ENCODE results near the gene SLC10A2. TPM values are rescaled to one million over a fixed set of nuclear protein-coding genes. Genes with fewer than 3 reads are reported as not detected.

Gene SLC10A2
- polyA plus RNA-seq, 1 experiment = not detected

DNA sequence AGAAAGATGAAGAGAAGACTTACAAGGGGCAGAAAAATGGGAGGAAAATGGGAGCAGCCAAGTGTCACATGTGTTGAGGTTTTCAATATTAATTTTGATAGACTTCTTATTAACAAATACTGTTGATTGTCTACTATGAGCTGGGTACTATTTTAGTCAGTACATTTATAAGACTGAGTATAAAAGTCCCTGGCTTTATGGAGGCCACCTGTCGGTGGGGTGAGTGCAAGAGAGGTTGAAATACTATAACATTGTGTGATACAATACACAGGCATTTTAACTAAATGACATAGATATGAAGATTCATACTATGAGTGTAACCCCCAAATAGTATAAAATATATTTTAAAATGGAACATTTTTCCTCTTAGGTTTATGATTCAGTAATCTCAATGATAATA, 29.9 kb downstream of the SLC10A2 start:
- H3K9me3 ChIP-seq (ENCODE audit: control insufficient read depth, insufficient read depth, low read length) = peaks cover 7% of the 10 kb centered on the region
- H3K27me3 ChIP-seq (ENCODE audit: control insufficient read depth, insufficient read depth, low read length) = no peaks in the 10 kb centered on the region
- POLR2A ChIA-PET = no interaction called here
- DNase-seq (ENCODE audit: low read depth, low spot score) = no peak
- H3K4me3 ChIP-seq (ENCODE audit: low read depth, low read length) = no peak overlapping the region
- TF ChIP-seq, protein P1, sequence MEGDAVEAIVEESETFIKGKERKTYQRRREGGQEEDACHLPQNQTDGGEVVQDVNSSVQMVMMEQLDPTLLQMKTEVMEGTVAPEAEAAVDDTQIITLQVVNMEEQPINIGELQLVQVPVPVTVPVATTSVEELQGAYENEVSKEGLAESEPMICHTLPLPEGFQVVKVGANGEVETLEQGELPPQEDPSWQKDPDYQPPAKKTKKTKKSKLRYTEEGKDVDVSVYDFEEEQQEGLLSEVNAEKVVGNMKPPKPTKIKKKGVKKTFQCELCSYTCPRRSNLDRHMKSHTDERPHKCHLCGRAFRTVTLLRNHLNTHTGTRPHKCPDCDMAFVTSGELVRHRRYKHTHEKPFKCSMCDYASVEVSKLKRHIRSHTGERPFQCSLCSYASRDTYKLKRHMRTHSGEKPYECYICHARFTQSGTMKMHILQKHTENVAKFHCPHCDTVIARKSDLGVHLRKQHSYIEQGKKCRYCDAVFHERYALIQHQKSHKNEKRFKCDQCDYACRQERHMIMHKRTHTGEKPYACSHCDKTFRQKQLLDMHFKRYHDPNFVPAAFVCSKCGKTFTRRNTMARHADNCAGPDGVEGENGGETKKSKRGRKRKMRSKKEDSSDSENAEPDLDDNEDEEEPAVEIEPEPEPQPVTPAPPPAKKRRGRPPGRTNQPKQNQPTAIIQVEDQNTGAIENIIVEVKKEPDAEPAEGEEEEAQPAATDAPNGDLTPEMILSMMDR (IDR thresholded peaks at IDR 0.05; ENCODE audit: low read depth, low read length) = no peak
- no peak overlapping the region for H3K27ac ChIP-seq (ENCODE audit: low read depth, low read length)
- CTCF ChIA-PET = no interaction called here

DNA sequence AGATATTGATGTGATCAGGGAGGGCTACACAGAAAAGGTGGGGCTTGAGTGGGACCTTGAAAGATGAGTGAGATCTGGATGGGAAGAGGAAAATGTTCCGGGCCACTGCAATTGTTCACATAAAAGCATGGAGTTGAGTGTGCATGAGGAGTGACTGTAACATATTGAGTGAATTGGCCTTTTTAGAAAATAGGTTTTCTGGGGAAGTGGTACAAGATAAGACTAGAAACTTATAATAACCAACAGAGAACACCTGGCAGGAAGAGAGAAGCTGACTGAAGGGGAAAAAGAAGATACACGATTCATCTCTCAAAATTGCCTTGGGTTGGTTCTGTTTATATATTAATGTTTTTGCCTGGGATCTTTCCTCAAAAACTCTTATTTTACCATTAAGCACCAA, 32.2 kb downstream of the SLC10A2 start:
- peaks cover 16% of the 10 kb centered on the region for H3K9me3 ChIP-seq (ENCODE audit: control insufficient read depth, insufficient read depth, low read length)
- ChIA-PET CTCF (no interaction called here), POLR2A (no interaction called here)
- TF ChIP-seq, protein P1 (IDR thresholded peaks at IDR 0.05; ENCODE audit: low read depth, low read length) = no peak
- H3K4me3 ChIP-seq (ENCODE audit: low read depth, low read length) = no peak overlapping the region
- no peaks in the 10 kb centered on the region for H3K27me3 ChIP-seq (ENCODE audit: control insufficient read depth, insufficient read depth, low read length)
- no peak for DNase-seq (ENCODE audit: low read depth, low spot score)
- H3K27ac ChIP-seq (ENCODE audit: low read depth, low read length) = no peak overlapping the region

DNA sequence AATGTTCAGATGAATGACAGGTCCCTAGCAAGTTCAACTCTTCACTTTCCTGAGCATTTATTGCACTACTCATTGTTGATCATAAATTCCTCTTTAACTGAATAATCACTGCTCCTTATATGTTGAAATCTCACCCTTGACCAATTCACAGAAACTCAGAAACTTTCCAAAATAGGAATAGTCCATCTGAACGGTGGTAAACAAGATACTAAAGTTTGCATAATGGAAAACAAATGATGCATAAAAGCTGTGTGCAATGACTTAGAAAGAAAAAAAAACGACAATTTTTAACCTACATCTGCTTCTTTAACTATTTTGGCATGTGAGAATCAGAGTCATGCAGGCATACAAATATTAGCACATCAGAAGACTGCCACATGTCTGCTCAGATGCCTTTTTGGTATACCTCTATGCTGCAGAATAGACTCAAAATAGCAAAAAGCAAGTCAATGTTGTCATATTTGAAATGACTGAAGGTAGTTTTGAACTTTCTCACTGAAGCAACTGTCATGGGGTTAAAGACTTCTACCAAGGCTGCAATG, 34.8 kb downstream of the SLC10A2 start:
- no peak overlapping the region for H3K27ac ChIP-seq (ENCODE audit: low read depth, low read length)
- H3K4me3 ChIP-seq (ENCODE audit: low read depth, low read length) = no peak overlapping the region
- no peaks in the 10 kb centered on the region for H3K27me3 ChIP-seq (ENCODE audit: control insufficient read depth, insufficient read depth, low read length)
- H3K9me3 ChIP-seq (ENCODE audit: control insufficient read depth, insufficient read depth, low read length) = peaks cover 27% of the 10 kb centered on the region
- TF ChIP-seq, protein P1 (IDR thresholded peaks at IDR 0.05; ENCODE audit: low read depth, low read length) = no peak
- POLR2A ChIA-PET = no interaction called here
- DNase-seq (ENCODE audit: low read depth, low spot score) = no peak
- CTCF ChIA-PET = no interaction called here

DNA sequence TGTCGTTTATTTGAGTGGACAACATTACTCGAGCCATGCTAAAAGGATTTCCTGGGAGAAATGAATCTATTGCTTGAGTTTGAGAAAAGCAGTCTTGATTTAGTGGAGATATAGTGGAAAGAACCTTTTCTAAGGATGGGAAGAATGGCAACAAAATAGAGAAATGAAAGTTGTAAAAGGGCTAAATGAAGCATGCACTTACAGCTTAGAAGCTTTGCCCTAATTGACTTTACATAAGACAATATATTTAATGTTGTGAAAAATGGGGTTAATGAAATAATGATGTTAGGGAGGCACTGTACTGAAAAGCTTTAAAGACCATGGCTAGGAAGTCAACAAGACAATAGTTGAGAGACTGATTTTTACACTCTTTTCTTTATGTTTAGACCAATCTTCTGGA, 35.4 kb downstream of the SLC10A2 start:
- DNase-seq (ENCODE audit: low read depth, low spot score) = no peak
- ChIA-PET CTCF (no interaction called here), POLR2A (no interaction called here)
- TF ChIP-seq, protein P1 (IDR thresholded peaks at IDR 0.05; ENCODE audit: low read depth, low read length) = no peak
- Histone ChIP-seq H3K9me3 (ENCODE audit: control insufficient read depth, insufficient read depth, low read length) (peaks cover 27% of the 10 kb centered on the region), H3K27me3 (ENCODE audit: control insufficient read depth, insufficient read depth, low read length) (no peaks in the 10 kb centered on the region), H3K4me3 (ENCODE audit: low read depth, low read length) (no peak overlapping the region), H3K27ac (ENCODE audit: low read depth, low read length) (no peak overlapping the region)

DNA sequence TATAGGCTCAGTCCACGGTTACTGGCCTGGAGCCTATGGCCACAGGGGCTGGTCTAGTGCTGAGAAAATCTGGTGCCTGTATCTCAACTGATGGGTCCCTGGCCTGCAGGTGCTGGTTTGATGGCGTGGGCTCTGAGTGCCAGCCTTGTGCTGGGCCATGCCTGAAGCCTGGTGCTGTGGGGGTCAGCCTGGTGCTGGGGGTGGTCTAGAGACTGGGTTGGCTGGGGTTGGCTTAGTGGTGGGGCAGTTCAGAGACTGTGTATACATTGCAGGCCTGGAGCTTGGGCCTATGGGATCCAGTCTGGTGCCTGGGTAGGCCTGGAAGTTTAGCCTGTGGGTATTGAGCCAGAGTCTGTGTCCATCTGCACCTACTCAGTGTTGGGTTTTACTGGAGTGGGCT, 36.4 kb downstream of the SLC10A2 start:
- no peak for DNase-seq (ENCODE audit: low read depth, low spot score)
- POLR2A ChIA-PET = no interaction called here
- Histone ChIP-seq H3K27ac (ENCODE audit: low read depth, low read length) (no peak overlapping the region), H3K27me3 (ENCODE audit: control insufficient read depth, insufficient read depth, low read length) (no peaks in the 10 kb centered on the region), H3K4me3 (ENCODE audit: low read depth, low read length) (no peak overlapping the region), H3K9me3 (ENCODE audit: control insufficient read depth, insufficient read depth, low read length) (peaks cover 27% of the 10 kb centered on the region)
- TF ChIP-seq, protein P1 (IDR thresholded peaks at IDR 0.05; ENCODE audit: low read depth, low read length) = no peak
- CTCF ChIA-PET = no interaction called here

All from AG04450 (cell line).